Measurements from ENCODE around the gene KCNMA1.
"Not testable (repeated sequence)": the region's sequence is repeated elsewhere in the genome, so short reads cannot be mapped to it uniquely, and the experiment has no call there.

Gene KCNMA1

GRCh38 chr10:77637532-77638320 lies at the start of gene KCNMA1:
TSS of gene KCNMA1 (minus strand) at chr10:77637808.
- DNase-seq (ENCODE audit: low spot score) = peak; percentile 48

- no peak for DNase-seq (ENCODE audit: low spot score)
Observed at GRCh38 chr10:77686650-77687417, 49.2 kb upstream of the KCNMA1 start.

GRCh38 chr10:77686096-77686495 lies 48.5 kb upstream of the KCNMA1 start:
- DNase-seq (ENCODE audit: low spot score) = no peak

GRCh38 chr10:77685432-77685831 lies 47.8 kb upstream of the KCNMA1 start:
- no peak for DNase-seq (ENCODE audit: low spot score)

GRCh38 chr10:77683088-77683432 lies 45.5 kb upstream of the KCNMA1 start:
- not testable (repeated sequence) for DNase-seq (ENCODE audit: low spot score)

GRCh38 chr10:77682393-77683087 lies 44.9 kb upstream of the KCNMA1 start:
- DNase-seq (ENCODE audit: low spot score) = no peak

GRCh38 chr10:77681839-77682238 lies 44.2 kb upstream of the KCNMA1 start:
- no peak for DNase-seq (ENCODE audit: low spot score)

- DNase-seq (ENCODE audit: low spot score) = no peak
Observed at GRCh38 chr10:77680811-77681210, 43.2 kb upstream of the KCNMA1 start.

GRCh38 chr10:77680065-77680464 lies 42.5 kb upstream of the KCNMA1 start:
- no peak for DNase-seq (ENCODE audit: low spot score)

- no peak for DNase-seq (ENCODE audit: low spot score)
Observed at GRCh38 chr10:77679217-77679616, 41.6 kb upstream of the KCNMA1 start.

- no peak for DNase-seq (ENCODE audit: low spot score)
Observed at GRCh38 chr10:77678146-77678545, 40.5 kb upstream of the KCNMA1 start.

GRCh38 chr10:77675347-77675746 lies 37.7 kb upstream of the KCNMA1 start:
- DNase-seq (ENCODE audit: low spot score) = no peak

GRCh38 chr10:77673515-77674140 lies 36.0 kb upstream of the KCNMA1 start:
- DNase-seq (ENCODE audit: low spot score) = no peak

GRCh38 chr10:77673101-77673500 lies 35.5 kb upstream of the KCNMA1 start:
- no peak for DNase-seq (ENCODE audit: low spot score)

GRCh38 chr10:77671594-77672252 lies 34.1 kb upstream of the KCNMA1 start:
- no peak for DNase-seq (ENCODE audit: low spot score)

GRCh38 chr10:77670817-77671443 lies 33.3 kb upstream of the KCNMA1 start:
- DNase-seq (ENCODE audit: low spot score) = no peak

- no peak for DNase-seq (ENCODE audit: low spot score)
Observed at GRCh38 chr10:77669892-77670291, 32.3 kb upstream of the KCNMA1 start.

- no peak for DNase-seq (ENCODE audit: low spot score)
Observed at GRCh38 chr10:77667426-77668324, 30.1 kb upstream of the KCNMA1 start.

GRCh38 chr10:77666821-77667220 lies 29.2 kb upstream of the KCNMA1 start:
- no peak for DNase-seq (ENCODE audit: low spot score)

GRCh38 chr10:77664696-77665095 lies 27.1 kb upstream of the KCNMA1 start:
- no peak for DNase-seq (ENCODE audit: low spot score)
